OCI-LY7 (cell line): ENCODE measurements around the gene IL17RE. TPM values are rescaled to one million over a fixed set of nuclear protein-coding genes. Genes with fewer than 3 reads are reported as not detected.

Experiments
- BruUV-seq: library from RNA; stranded (reverse); fragments of 400-500 nt; replicated peaks from 2 replicates; lab custom pipeline; 2021; lab: Mats Ljungman, UMichigan
- CTCF ChIA-PET: fragments of 300-600 bp; sonication (Branson Sonifier 250); formaldehyde crosslinking; loops from one replicate; lab custom pipeline; 2022; ENCODE audit warnings: antibody characterized with exemption; ENCODE audit not compliant: unreplicated experiment; lab: Charles Lee
- POLR2A ChIA-PET: fragments of 300-600 bp; sonication (Branson Sonifier 250); formaldehyde crosslinking; loops from one replicate; lab custom pipeline; 2022; ENCODE audit warnings: antibody characterized with exemption; lab: Charles Lee
- DNase-seq: peaks from one replicate; pipeline ENCODE4 v3.0.0-alpha.2; 2015; ENCODE audit warnings: low spot score
- H2AFZ ChIP-seq: fragments of 200-600 bp; sonication (generic), shearing (Covaris generic); 2 replicates; pipeline ENCODE4 v1.6.1; 2014; ENCODE audit warnings: mild to moderate bottlenecking, antibody characterized with exemption, low read length, moderate library complexity
- H3K27ac ChIP-seq: fragments of 200-600 bp; sonication (generic); 2 replicates; pipeline ENCODE4 v1.5.1; 2014; ENCODE audit warnings: mixed run types, low read depth, mild to moderate bottlenecking, moderate library complexity, low read length, inconsistent platforms; ENCODE audit not compliant: poor library complexity, severe bottlenecking
- H3K36me3 ChIP-seq: fragments of 200-600 bp; sonication (generic); 2 replicates; pipeline ENCODE4 v1.6.1; 2014; ENCODE audit warnings: mild to moderate bottlenecking, antibody characterized with exemption, low read length, moderate library complexity, mixed read lengths; ENCODE audit not compliant: insufficient read depth
- H3K4me1 ChIP-seq: fragments of 200-600 bp; sonication (generic); 2 replicates; pipeline ENCODE4 v1.5.1; 2014; ENCODE audit warnings: mild to moderate bottlenecking, low read length; ENCODE audit not compliant: insufficient read depth, poor library complexity, severe bottlenecking
- H3K4me2 ChIP-seq: fragments of 200-600 bp; sonication (generic); 2 replicates; pipeline ENCODE4 v1.6.1; 2014; ENCODE audit warnings: mild to moderate bottlenecking, low read length
- H3K4me3 ChIP-seq: fragments of 200-600 bp; sonication (generic); 2 replicates; pipeline ENCODE4 v1.5.1; 2014; ENCODE audit warnings: mild to moderate bottlenecking, low read depth, low read length; ENCODE audit not compliant: poor library complexity, severe bottlenecking
- H3K79me2 ChIP-seq: fragments of 200-600 bp; sonication (generic); 2 replicates; pipeline ENCODE4 v1.6.1; 2016; ENCODE audit warnings: low read depth, mild to moderate bottlenecking, low read length, moderate library complexity, mixed read lengths; ENCODE audit not compliant: insufficient read depth
- H3K9me2 ChIP-seq: fragments of 200-600 bp; sonication (generic); 2 replicates; pipeline ENCODE4 v1.6.1; 2016; ENCODE audit warnings: mild to moderate bottlenecking, low read length, mixed read lengths; ENCODE audit not compliant: insufficient read depth
- H3K9me3 ChIP-seq: fragments of 200-600 bp; sonication (generic); 2 replicates; pipeline ENCODE4 v1.6.1; 2014; ENCODE audit warnings: mild to moderate bottlenecking, mixed run types, low read length, mixed read lengths
- H4K20me1 ChIP-seq: fragments of 200-600 bp; sonication (generic); 2 replicates; pipeline ENCODE4 v1.6.1; 2014; ENCODE audit warnings: mild to moderate bottlenecking, antibody characterized with exemption, low read length, moderate library complexity, mixed read lengths; ENCODE audit not compliant: insufficient read depth
- EZH2phosphoT487 ChIP-seq: fragments of 200-600 bp; sonication (generic); IDR thresholded peaks from 2 replicates; pipeline ENCODE4 v1.6.1; 2018; ENCODE audit warnings: low read depth, borderline replicate concordance, mild to moderate bottlenecking, mixed run types, antibody characterized with exemption, low read length, moderate library complexity, mixed read lengths
- intact Hi-C: fragments of 100-400 bp; cut with micrococcal nuclease; formaldehyde crosslinking; loops from one replicate; pipeline ENCODE4 v1.10.0; 2022; ENCODE audit not compliant: unreplicated experiment
- total RNA-seq, 2 experiments: library from RNA; depleted of rRNA in 1 of 2; stranded (reverse); fragments of >200 nt in 1 of 2; shearing (Covaris generic) in 1 of 2; gene quantifications; 2 replicates each; pipeline ENCODE4 v1.2.3, GENCODE V29; 2014 to 2022
- TF ChIP-seq, protein P1 (sequence below): fragments of 200-600 bp; sonication (generic); conservative IDR thresholded peaks from 2 replicates; pipeline ENCODE4 v1.5.1; 2014; ENCODE audit warnings: mild to moderate bottlenecking, antibody characterized with exemption, low read length, moderate library complexity, mixed read lengths

The IL17RE gene
- total RNA-seq, 2 experiments from 2014 or later: 0.06 to 1.1 TPM

DNA sequence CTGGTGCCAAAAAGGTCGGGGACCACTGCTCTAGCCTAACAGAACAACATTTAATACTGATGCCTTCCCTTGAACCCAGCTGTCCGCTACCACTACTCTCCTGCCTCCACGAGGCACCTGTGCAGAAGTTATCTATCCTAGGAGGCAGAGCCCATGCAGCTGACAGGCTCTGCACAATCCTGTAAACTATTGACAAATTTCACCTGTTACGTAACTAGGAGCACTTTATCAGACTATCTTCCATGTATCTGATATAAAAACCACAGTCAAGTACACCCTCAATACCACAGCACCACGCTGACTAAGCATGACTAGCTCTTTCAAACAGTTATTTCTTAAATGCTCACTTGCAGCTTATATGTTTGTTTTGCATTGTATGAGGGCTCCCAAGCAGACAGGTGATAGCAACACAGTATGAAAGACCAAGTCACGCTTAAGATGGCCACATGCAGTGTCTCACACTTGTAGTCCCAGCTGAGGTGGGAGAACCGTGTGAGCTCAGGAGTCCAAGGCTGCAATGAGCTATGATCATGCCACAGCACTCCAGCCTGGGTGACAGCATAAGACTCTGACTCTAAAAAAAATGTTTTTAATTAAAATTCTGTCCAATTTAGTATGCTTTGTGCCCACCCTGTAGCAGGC lies 9.8 kb downstream of the IL17RE start:
- Histone ChIP-seq H3K9me3 (no peaks in the 10 kb centered on the region), H2AFZ (no peak overlapping the region), H4K20me1 (no peaks in the 10 kb centered on the region), H3K9me2 (no peaks in the 10 kb centered on the region), H3K4me3 (no peak overlapping the region), H3K79me2 (no peaks in the 10 kb centered on the region), H3K27ac (no peak overlapping the region), H3K36me3 (no peaks in the 10 kb centered on the region), H3K4me1 (no peaks in the 10 kb centered on the region), H3K4me2 (no peak overlapping the region)
- TF ChIP-seq EZH2phosphoT487: no peak
- TF ChIP-seq, protein P1, sequence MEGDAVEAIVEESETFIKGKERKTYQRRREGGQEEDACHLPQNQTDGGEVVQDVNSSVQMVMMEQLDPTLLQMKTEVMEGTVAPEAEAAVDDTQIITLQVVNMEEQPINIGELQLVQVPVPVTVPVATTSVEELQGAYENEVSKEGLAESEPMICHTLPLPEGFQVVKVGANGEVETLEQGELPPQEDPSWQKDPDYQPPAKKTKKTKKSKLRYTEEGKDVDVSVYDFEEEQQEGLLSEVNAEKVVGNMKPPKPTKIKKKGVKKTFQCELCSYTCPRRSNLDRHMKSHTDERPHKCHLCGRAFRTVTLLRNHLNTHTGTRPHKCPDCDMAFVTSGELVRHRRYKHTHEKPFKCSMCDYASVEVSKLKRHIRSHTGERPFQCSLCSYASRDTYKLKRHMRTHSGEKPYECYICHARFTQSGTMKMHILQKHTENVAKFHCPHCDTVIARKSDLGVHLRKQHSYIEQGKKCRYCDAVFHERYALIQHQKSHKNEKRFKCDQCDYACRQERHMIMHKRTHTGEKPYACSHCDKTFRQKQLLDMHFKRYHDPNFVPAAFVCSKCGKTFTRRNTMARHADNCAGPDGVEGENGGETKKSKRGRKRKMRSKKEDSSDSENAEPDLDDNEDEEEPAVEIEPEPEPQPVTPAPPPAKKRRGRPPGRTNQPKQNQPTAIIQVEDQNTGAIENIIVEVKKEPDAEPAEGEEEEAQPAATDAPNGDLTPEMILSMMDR: no peak
- no TSS peak for BruUV-seq
- intact Hi-C loops: no loop called here
- POLR2A ChIA-PET: interaction anchor here (1.2 to 1.6 kb wide), 2 partner anchors 19 kb away, joined by 5 to 6 read pairs; no protein-coding TSS in a partner anchor
- no peak for DNase-seq
- CTCF ChIA-PET: no interaction called here

DNA sequence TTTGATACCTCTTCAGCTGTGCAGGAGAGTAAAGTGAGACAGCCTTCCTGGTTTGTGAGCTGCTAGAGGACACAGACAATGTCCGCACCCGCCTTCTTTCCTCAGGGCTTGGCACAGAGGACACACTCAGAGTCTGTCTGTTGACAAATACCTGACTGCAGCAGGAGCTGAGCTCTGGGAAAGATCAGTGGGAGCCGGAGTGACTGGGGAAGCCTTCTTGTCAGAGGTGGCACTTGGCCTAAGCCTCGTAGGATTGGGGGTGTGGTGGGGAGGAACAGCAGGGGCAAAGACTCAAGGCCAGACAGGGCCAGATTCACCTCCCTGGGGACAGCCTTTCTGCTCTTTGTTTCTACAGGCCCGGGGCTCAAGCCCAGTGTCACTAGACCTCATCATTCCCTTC lies 11.0 kb downstream of the IL17RE start:
- TF ChIP-seq, protein P1: no peak
- TF ChIP-seq EZH2phosphoT487: no peak
- Histone ChIP-seq H3K36me3 (no peaks in the 10 kb centered on the region), H3K9me3 (no peaks in the 10 kb centered on the region), H4K20me1 (no peaks in the 10 kb centered on the region), H3K9me2 (no peaks in the 10 kb centered on the region), H3K4me2 (no peak overlapping the region), H3K4me1 (no peaks in the 10 kb centered on the region), H2AFZ (no peak overlapping the region), H3K4me3 (no peak overlapping the region), H3K79me2 (no peaks in the 10 kb centered on the region), H3K27ac (no peak overlapping the region)
- no TSS peak for BruUV-seq
- DNase-seq: no peak
- POLR2A ChIA-PET: interaction anchor here (1.6 kb wide), 1 partner anchor 18 kb away, joined by 6 read pairs; no protein-coding TSS in a partner anchor
- intact Hi-C loops: no loop called here
- CTCF ChIA-PET: no interaction called here

DNA sequence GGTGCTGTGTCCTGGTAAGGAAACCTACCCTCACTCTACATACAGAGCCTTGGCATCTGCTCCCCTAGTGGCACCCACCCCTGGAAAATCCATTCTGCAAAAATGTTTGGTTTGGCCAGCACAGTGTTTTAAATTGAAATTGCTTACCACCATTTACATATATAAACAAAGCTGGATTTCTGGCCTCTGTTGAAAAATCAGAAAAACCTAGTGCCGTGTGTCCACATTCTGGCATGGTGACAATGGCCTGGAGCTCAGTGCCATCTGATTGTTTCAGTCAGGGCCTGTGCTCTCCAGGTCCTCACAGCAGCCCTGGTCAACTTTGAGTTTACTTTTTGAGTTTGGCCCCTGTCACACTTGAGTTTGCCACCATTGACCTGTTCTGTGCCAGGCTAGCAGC lies 11.4 kb downstream of the IL17RE start:
- intact Hi-C loops: no loop called here
- Histone ChIP-seq H2AFZ (no peak overlapping the region), H3K36me3 (no peaks in the 10 kb centered on the region), H3K4me2 (no peak overlapping the region), H3K9me3 (no peaks in the 10 kb centered on the region), H3K4me1 (no peaks in the 10 kb centered on the region), H3K4me3 (no peak overlapping the region), H4K20me1 (no peaks in the 10 kb centered on the region), H3K79me2 (no peaks in the 10 kb centered on the region), H3K9me2 (no peaks in the 10 kb centered on the region), H3K27ac (no peak overlapping the region)
- BruUV-seq: no TSS peak
- CTCF ChIA-PET: no interaction called here
- no peak for DNase-seq
- POLR2A ChIA-PET: interaction anchor here (0.6 kb wide), 1 partner anchor 80 kb away, joined by 5 read pairs; no protein-coding TSS in a partner anchor
- TF ChIP-seq, protein P1: no peak
- TF ChIP-seq EZH2phosphoT487: no peak
